Fibroblast of lung (primary cell): Measurements from ENCODE around the gene AADACL2.

Experiments used
- CTCF ChIP-seq, 2 donors: IDR thresholded peaks in 1 of 2; conservative IDR thresholded peaks in 1 of 2; 1 replicate in 1 of 2; 2 replicates in 1 of 2; pipeline ENCODE4 v1.5.1; 2011 to 2012; ENCODE audit warnings: low read length in 2 of 2, control low read depth in 1 of 2, inconsistent platforms in 1 of 2, low read depth in 1 of 2, mild to moderate bottlenecking in 1 of 2
- EZH2 ChIP-seq: IDR thresholded peaks from 2 replicates; pipeline ENCODE4 v1.5.1; 2012; ENCODE audit warnings: low read length, control low read depth, mild to moderate bottlenecking; ENCODE audit errors: missing control alignments

DNA sequence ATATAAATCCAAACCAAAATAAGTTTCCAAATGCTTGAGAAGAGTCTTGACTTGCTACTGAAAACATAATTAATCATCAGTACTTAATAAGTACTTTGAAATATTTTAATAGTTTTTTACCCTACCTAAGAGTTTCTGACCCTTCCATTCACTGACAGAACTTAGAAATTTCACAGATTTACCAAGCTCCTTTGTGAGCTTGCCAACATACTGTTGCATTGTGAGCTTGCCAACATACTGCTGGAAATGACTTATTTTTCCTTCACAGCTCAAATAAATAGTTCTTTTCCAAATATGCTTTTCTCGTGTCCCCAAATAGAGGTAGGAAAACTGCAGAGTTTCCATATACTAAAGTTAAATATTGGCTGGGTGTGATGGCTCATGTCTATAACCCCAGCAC lies 70.5 kb downstream of the AADACL2 start:
- TF ChIP-seq CTCF (conservative IDR thresholded peaks at IDR 0.05 in 1 of 2, IDR thresholded peaks at IDR 0.05 in 1 of 2; ENCODE audit: low read depth in 1 of 2, low read length in 2 of 2) (no peak), EZH2 (no peak)
